HepG2 (cell line): ENCODE data around the gene BCDIN3D. TPM values are rescaled to one million over a fixed set of nuclear protein-coding genes. Genes with fewer than 3 reads are reported as not detected.

Source experiments
- FIP1L1 ChIP-seq: fragments of 200-400 bp; formaldehyde crosslinking; IDR thresholded peaks from 2 replicates; pipeline ENCODE4 v1.6.1; 2018; ENCODE audit warnings: low read depth, mild to moderate bottlenecking, low read length, moderate library complexity, borderline replicate concordance; ENCODE audit not compliant: insufficient read depth
- FOXA1 ChIP-seq, 2 experiments: fragments of 450-650 bp in 1 of 2; sonication (generic) in 1 of 2; formaldehyde crosslinking in 1 of 2; IDR thresholded peaks; 2 replicates each; pipeline versions ENCODE4 v1.4.0 to v1.6.1; 2016 to 2020; ENCODE audit warnings: missing genetic modification reagents in 1 of 2
- HIC2 ChIP-seq: sonication (generic); formaldehyde crosslinking; IDR thresholded peaks from 2 replicates; pipeline ENCODE4 v1.9.0; 2022; ENCODE audit warnings: low read depth, missing genetic modification reagents
- HMG20B ChIP-seq: conservative IDR thresholded peaks from 2 replicates; pipeline ENCODE4 v1.6.1; 2016; ENCODE audit warnings: missing genetic modification reagents, missing compliant biosample characterization
- HMGA1 ChIP-seq: sonication (generic); formaldehyde crosslinking; conservative IDR thresholded peaks from 2 replicates; pipeline ENCODE4 v1.4.0; 2020; ENCODE audit warnings: missing genetic modification reagents
- HMGXB4 ChIP-seq, 2 experiments: sonication (generic) in 1 of 2; formaldehyde crosslinking in 1 of 2; IDR thresholded peaks; 2 replicates each; pipeline versions ENCODE4 v1.4.0 to v1.6.1; 2018 to 2020; ENCODE audit warnings: missing genetic modification reagents in 2 of 2, borderline replicate concordance in 1 of 2, low read depth in 1 of 2, mild to moderate bottlenecking in 1 of 2, missing biosample characterization in 1 of 2
- KLF9 ChIP-seq: IDR thresholded peaks from 2 replicates; pipeline ENCODE4 v1.6.1; 2016; ENCODE audit warnings: low read depth
- MLLT10 ChIP-seq: sonication (generic); formaldehyde crosslinking; IDR thresholded peaks from 2 replicates; pipeline ENCODE4 v1.4.0; 2020; ENCODE audit warnings: missing genetic modification reagents
- MTF2 ChIP-seq: sonication (generic); formaldehyde crosslinking; IDR thresholded peaks from 2 replicates; pipeline ENCODE4 v1.5.0; 2020; ENCODE audit warnings: missing genetic modification reagents, borderline replicate concordance
- POLR2A ChIP-seq, 2 experiments: IDR thresholded peaks; 2 replicates each; pipeline ENCODE4 v1.6.1; 2011; ENCODE audit warnings: low read depth in 2 of 2, low read length in 2 of 2, mild to moderate bottlenecking in 1 of 2, moderate library complexity in 1 of 2; ENCODE audit not compliant: insufficient read depth in 1 of 2
- THRA ChIP-seq: sonication (generic); formaldehyde crosslinking; IDR thresholded peaks from 2 replicates; pipeline ENCODE4 v1.4.0; 2020; ENCODE audit warnings: missing genetic modification reagents, borderline replicate concordance
- XRCC5 ChIP-seq: fragments of 200-400 bp; formaldehyde crosslinking; optimal IDR thresholded peaks from 2 replicates; pipeline ENCODE3; 2017; ENCODE audit warnings: mild to moderate bottlenecking, low read length
- ZBTB39 ChIP-seq: sonication (generic); formaldehyde crosslinking; IDR thresholded peaks from 2 replicates; pipeline ENCODE4 v1.5.0; 2020; ENCODE audit warnings: missing genetic modification reagents
- ZFAT ChIP-seq: sonication (generic); formaldehyde crosslinking; conservative IDR thresholded peaks from 2 replicates; pipeline ENCODE4 v1.8.1; 2023; ENCODE audit warnings: missing genetic modification reagents, inconsistent platforms
- ZNF614 ChIP-seq: IDR thresholded peaks from 2 replicates; pipeline ENCODE4 v1.6.1; 2018; ENCODE audit warnings: missing biosample characterization, missing genetic modification reagents, inconsistent platforms, borderline replicate concordance
- ZNF740 ChIP-seq: sonication (generic); formaldehyde crosslinking; IDR thresholded peaks from 2 replicates; pipeline ENCODE4 v1.4.0; 2020; ENCODE audit warnings: missing genetic modification reagents
- polyA plus RNA-seq, 8 experiments: library from polyadenylated mRNA; depleted of rRNA in 3 of 8; stranded (reverse) in 7 of 8; unstranded in 1 of 8; fragments of >200 nt; fragmentation: Illumina TruSeq in 4 of 8; extraction: Trizol in 4 of 8; gene quantifications; 2 replicates each; pipeline versions ENCODE4 v1.2.1 to v1.2.3, GENCODE V29; 2011 to 2016; ENCODE audit warnings: low read depth in 4 of 8, missing spikeins in 1 of 8, mixed read lengths in 1 of 8; ENCODE audit not compliant: insufficient read depth in 1 of 8
- total RNA-seq, 5 experiments: library from RNA; depleted of rRNA; stranded (reverse); fragments of >200 nt; fragmentation: Illumina TruSeq; extraction: Trizol; gene quantifications; 2 replicates each; pipeline ENCODE4 v1.2.3, GENCODE V29; 2016; ENCODE audit warnings: low read depth in 1 of 5
- TF ChIP-seq, protein P1 (sequence below): sonication (generic); formaldehyde crosslinking; IDR thresholded peaks from 2 replicates; pipeline ENCODE4 v1.8.1; 2023; ENCODE audit warnings: mild to moderate bottlenecking, missing genetic modification reagents
- TF ChIP-seq, protein P2 (sequence below): sonication (generic); formaldehyde crosslinking; IDR thresholded peaks from 2 replicates; pipeline ENCODE4 v1.4.0; 2020; ENCODE audit warnings: mild to moderate bottlenecking, low read depth, missing genetic modification reagents

BCDIN3D gene
- total and polyA plus RNA-seq, 2 of the 13 experiments (the other 11 are each of a cell fraction or from before 2014, with no cell fraction given), result 2.2 to 2.5 TPM

DNA sequence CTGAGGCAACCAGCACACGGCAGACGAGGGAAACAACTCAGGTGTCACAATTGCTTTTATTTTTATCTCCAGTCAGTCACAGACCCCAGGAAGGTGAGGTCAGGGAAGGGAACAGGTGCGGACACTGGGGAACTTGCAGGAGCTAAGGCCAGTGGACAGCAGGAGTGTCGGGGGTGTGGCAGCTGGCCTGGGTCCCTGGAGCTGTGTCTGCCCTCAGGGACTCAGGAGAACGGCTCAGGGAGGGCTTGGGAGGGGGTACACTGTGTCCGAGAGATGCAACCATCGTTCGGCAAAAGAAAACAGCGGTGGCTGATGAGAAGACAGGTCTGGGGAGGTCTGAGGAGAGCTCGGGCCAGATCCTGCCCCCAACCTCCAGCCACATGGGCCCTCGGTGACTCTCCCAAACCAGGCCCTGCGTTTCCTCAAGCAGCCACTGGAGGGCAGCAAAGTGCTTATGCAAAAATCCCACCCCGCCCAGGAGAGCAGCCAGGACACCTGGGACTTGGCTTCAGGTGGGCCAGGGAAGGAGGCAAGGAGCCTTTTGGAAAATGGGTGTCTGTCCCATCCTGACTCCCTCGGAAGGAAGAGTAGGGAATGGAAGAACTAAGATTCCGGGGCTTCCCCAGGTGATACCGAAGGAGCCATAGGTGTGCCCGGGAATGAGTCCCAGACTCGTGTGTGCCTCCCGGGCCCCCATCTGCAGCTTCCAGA lies 24.1 kb upstream of the BCDIN3D start (continued):
- TF ChIP-seq HMGXB4 (CRISPR knock-in tag; IDR thresholded peaks at IDR 0.05; ENCODE audit: borderline replicate concordance in 1 of 2, low read depth in 1 of 2) (0 out of 4 replicates have a peak, but pooled peaks have one; percentile 28 to 29), MTF2 (CRISPR knock-in tag) (no peak), HIC2 (no peak), ZNF614 (CRISPR knock-in tag) (no peak), ZFAT (CRISPR knock-in tag) (no peak), HMG20B (CRISPR knock-in tag) (no peak), MLLT10 (no peak), POLR2A (IDR thresholded peaks at IDR 0.05; ENCODE audit: insufficient read depth in 1 of 2, low read depth in 2 of 2, low read length in 2 of 2) (no peak), FOXA1 (IDR thresholded peaks at IDR 0.05) (no peak), FOXA1 (CRISPR knock-in tag; IDR thresholded peaks at IDR 0.05) (no peak), KLF9 (CRISPR knock-in tag) (no peak), FIP1L1 (no peak), ZBTB39 (CRISPR knock-in tag) (no peak), ZNF740 (CRISPR knock-in tag) (no peak), HMGA1 (CRISPR knock-in tag) (no peak), THRA (CRISPR knock-in tag) (no peak), XRCC5 (peak; percentile 60)
- TF ChIP-seq, protein P1, sequence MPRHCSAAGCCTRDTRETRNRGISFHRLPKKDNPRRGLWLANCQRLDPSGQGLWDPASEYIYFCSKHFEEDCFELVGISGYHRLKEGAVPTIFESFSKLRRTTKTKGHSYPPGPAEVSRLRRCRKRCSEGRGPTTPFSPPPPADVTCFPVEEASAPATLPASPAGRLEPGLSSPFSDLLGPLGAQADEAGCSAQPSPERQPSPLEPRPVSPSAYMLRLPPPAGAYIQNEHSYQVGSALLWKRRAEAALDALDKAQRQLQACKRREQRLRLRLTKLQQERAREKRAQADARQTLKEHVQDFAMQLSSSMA (CRISPR knock-in tag), result no peak
- TF ChIP-seq, protein P2, sequence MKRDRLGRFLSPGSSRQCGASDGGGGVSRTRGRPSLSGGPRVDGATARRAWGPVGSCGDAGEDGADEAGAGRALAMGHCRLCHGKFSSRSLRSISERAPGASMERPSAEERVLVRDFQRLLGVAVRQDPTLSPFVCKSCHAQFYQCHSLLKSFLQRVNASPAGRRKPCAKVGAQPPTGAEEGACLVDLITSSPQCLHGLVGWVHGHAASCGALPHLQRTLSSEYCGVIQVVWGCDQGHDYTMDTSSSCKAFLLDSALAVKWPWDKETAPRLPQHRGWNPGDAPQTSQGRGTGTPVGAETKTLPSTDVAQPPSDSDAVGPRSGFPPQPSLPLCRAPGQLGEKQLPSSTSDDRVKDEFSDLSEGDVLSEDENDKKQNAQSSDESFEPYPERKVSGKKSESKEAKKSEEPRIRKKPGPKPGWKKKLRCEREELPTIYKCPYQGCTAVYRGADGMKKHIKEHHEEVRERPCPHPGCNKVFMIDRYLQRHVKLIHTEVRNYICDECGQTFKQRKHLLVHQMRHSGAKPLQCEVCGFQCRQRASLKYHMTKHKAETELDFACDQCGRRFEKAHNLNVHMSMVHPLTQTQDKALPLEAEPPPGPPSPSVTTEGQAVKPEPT (CRISPR knock-in tag), result no peak
